T-helper 2 cell treated with Interferon-gamma antibody and Interleukin-4, amounts not matched to agents 100 ng/mL and 5 ng/mL, for 36 hours (primary cell): ENCODE measurements around the gene SLCO1B3. TPM values are rescaled to one million over a fixed set of nuclear protein-coding genes. Genes with fewer than 3 reads are reported as not detected.
"Not testable (repeated sequence)": the region's sequence is repeated elsewhere in the genome, so short reads cannot be mapped to it uniquely, and the experiment has no call there.

Experiments used
- intact Hi-C: fragments of 100-400 bp; cut with micrococcal nuclease; formaldehyde crosslinking; loops from one replicate; pipeline ENCODE4 v1.15.1; 2023
- total RNA-seq: library from RNA; stranded (reverse); gene quantifications from 2 replicates; pipeline ENCODE4 v1.2.3, GENCODE V29; 2022

SLCO1B3 gene
- not detected in 2 replicates for total RNA-seq

- intact Hi-C loops: no loop called here
Observed at GRCh38 chr12:20810487-20810886, at the start of gene SLCO1B3. Gene SLCO1B3, plus strand, starts transcription at chr12:20810705. Its CDS starts 5,034 bp downstream, at chr12:20815739.

- intact Hi-C loops: no loop called here
Observed at GRCh38 chr12:20777420-20777819, 33.1 kb upstream of the SLCO1B3 start.

GRCh38 chr12:20778969-20779368 is 31.5 kb upstream of the SLCO1B3 start:
- intact Hi-C loops: no loop called here

- intact Hi-C loops: not testable (repeated sequence)
Observed at GRCh38 chr12:20779971-20780370, 30.5 kb upstream of the SLCO1B3 start.

- intact Hi-C loops: not testable (repeated sequence)
Observed at GRCh38 chr12:20783796-20784357, 26.6 kb upstream of the SLCO1B3 start.

DNA sequence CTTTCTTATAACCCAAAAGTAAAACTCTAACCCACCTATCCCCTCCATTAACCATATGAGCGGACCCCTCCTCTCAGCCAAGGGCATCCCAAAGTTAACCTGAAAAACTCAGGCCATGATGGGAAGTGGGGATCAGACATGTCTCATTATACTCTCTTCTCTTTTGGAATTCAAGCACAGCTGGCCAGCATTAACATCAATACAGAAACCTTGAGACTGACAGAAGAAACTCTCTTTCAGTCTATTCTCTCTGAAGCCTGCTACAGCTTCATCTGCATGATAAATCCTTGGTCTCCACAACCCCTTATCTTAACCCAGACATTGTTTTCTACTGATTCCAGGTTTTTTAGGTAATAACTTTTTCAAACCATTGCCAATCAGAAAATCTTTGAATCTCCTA is 17.5 kb upstream of the SLCO1B3 start:
- intact Hi-C loops: no loop called here

DNA sequence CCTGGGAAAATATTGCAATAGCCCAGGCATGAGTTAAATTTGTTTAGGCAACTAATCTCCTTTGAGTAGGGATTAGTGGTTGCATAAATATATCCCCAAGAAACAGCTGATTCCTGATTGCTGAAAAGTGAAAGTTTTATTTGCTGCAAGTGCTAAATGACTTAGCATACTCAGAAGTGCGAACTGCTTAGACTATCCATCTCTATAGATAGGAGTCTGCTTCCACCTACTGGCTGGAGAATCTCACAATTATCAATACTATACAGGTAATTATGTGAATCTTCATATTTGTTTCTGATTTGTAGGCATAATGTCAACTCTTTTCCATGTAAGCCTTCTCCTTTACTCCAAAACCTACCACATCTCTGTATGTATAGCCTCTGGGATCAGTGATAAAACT is 12.0 kb upstream of the SLCO1B3 start:
- intact Hi-C loops: no loop called here

GRCh38 chr12:20800160-20800559 is 10.3 kb upstream of the SLCO1B3 start:
- intact Hi-C loops: no loop called here

DNA sequence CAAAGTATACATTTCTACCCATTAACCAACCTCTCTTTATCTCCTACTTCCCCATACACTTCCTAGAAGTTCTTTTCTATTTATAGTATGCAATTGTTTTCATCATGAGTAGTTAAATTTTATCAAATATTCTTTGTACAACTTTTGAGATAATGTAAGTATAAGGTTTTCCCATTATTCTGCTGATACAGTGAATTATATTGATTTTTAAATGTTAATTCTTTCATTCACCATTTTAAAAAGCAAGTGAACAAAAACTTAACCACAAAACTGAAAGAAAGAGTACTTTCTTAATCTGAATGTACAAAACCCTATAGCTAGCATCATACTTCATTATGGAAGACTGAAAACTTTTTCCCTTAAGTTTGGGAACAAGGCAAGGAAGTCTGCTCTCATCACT is 9.5 kb upstream of the SLCO1B3 start:
- intact Hi-C loops: no loop called here

DNA sequence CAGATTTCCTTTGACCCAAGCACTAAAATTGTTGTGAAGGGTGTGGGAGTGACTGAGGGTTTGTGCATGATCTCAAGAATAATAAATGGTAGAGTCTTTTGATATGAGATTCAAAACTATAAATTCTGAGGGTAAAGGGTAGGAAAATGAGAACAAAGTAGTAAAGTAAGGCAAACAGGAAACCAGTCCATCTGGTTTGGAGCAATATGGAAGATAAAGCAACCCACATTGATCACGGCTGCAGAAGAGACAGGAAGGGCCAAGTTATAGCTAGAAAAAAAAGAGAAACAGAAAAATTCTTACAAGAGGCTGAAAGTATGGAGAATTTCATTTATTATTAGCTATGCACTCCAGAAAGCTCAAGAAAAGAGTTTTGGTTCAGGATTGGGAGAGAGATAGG is 4.6 kb upstream of the SLCO1B3 start:
- intact Hi-C loops: no loop called here

GRCh38 chr12:20807192-20808080 is 3.1 kb upstream of the SLCO1B3 start:
- intact Hi-C loops: no loop called here

- intact Hi-C loops: no loop called here
Observed at GRCh38 chr12:20808521-20808920, 2.0 kb upstream of the SLCO1B3 start.

GRCh38 chr12:20815574-20815973 is 5.1 kb downstream of the SLCO1B3 start:
- intact Hi-C loops: no loop called here

GRCh38 chr12:20822415-20822814 is 11.9 kb downstream of the SLCO1B3 start:
- intact Hi-C loops: no loop called here

DNA sequence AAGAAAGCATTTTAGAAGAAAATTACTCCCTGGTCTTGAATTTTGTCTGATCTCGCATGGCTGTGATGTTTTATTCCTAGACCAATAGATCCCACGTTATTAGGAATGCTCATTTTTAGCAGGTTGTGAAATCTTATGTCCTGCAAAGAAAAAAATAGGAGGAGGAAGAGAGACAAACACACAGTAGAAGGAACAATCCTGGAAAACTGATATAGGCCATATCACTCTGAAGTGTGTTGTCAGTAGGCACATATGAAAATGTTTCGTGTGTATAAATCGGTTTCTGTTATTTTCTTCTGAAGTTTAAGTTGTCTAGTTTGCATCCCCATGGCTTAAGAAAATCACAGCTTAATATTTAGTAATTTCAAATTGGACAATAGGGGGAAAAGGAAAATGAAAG is 12.4 kb downstream of the SLCO1B3 start:
- intact Hi-C loops: no loop called here

DNA sequence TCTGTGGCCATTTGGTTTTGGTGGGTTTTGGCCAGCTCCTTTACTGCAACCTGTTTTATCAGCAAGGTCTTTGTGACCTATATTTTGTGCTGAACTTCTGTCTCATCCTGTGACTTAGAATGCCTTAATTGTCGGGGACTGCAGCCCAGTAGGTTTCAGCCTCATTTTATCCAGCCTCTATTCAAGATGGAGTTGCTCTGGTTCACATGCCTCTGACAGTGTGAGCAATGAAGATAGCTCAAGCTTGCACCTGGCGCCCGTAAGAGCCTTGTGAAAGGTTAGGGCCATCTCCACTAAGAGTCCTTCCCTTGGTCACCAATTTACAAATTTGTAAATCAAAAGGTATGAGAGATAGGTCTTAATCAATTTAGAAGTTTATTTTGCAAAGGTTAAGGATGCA is 19.4 kb downstream of the SLCO1B3 start:
- intact Hi-C loops: no loop called here

DNA sequence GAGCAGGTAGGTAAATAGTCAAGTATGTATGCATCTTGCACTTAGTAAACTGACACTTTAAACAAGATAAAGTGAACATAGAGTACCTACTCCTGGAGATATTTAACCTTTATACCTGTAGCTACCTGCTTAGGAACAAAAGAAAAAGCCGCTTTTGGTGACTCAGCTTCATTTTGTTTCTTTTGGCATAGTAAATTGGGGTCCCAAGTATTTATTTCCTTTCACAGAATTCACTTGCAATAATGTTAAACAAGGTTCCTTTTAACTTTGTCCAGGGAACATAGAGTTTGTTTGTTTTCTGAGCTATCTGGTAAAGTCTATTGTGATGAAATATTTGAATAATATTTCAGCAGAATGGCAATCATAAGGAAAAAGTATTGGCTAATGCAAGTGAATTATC is 20.0 kb downstream of the SLCO1B3 start:
- intact Hi-C loops: no loop called here

DNA sequence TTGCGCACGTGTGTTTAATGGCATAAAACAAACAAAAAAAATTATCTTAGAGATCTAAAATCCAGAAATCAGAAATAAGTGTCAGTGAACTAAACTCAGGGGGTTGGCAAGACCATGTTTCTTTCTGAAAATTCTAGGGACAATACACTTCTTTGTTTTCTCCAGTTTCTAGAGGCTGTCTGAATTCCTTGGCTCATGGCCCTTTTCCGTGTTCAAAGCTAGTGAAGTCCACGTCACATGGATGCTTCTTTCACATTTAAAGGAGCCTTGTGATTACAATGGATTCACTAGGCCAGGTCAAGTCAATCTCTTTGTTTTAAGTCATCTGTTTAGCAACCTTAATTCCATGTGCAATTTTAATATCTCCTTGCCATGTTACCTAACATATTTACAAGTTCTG is 22.4 kb downstream of the SLCO1B3 start:
- intact Hi-C loops: no loop called here

- intact Hi-C loops: no loop called here
Observed at GRCh38 chr12:20852649-20853048, 42.1 kb downstream of the SLCO1B3 start.

- intact Hi-C loops: no loop called here
Observed at GRCh38 chr12:20863056-20863455, 52.6 kb downstream of the SLCO1B3 start.

- intact Hi-C loops: no loop called here
Observed at GRCh38 chr12:20865873-20866272, 55.4 kb downstream of the SLCO1B3 start.

DNA sequence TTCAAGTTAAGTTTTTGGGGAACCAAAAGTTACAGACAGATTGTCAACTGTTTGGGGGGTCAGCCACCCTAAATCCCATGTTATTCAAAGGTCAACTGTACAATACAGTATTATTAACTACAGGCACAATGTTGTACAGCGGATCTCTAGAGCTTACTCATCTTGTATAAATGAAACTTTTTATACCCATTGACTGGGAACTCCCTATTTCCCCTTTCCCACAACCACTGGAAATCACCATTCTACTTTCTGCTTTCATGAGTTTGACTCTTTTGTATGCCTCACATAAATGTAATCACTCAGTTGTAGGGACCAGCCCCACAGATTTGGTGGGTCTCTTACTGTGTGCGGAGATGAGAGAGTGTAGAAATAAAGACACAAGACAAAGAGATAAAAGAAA is 57.8 kb downstream of the SLCO1B3 start:
- intact Hi-C loops: no loop called here

DNA sequence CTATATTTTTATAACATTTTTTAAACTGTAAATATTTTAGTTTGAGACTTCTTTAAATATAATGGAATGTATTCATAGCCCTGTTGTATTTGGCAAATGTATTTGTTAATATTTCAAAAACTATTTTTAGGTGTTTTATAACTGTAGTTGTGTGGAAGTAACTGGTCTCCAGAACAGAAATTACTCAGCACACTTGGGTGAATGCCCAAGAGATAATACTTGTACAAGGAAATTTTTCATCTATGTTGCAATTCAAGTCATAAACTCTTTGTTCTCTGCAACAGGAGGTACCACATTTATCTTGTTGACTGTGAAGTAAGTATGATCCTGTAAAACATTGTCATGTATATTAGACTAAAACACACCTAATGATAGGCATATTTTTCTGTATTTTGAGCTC is 72.8 kb downstream of the SLCO1B3 start:
- intact Hi-C loops: no loop called here
